Natural killer cell (primary cell): ENCODE results near the gene GDA. TPM values are rescaled to one million over a fixed set of nuclear protein-coding genes. Genes with fewer than 3 reads are reported as not detected.

Source experiments
- ATAC-seq, 3 donors: fragments of 150-1000 bp in 2 of 3; fragments of 200-7000 bp in 1 of 3; cut with Tn5 transposase; 1 replicate in 1 of 3; 2 replicates in 2 of 3; pipeline ENCODE4 v1.10.0; 2021; ENCODE audit warnings: mild to moderate bottlenecking in 2 of 3, moderate library complexity in 2 of 3
- DNase-seq, 2 donors: peaks; one replicate each; pipeline versions ENCODE4 v3.0.0 to v3.0.0-alpha.2; 2013 to 2021; ENCODE audit warnings: mixed read lengths in 1 of 2
- H3K27ac ChIP-seq: one replicate; pipeline ENCODE4 v1.5.1; 2013; ENCODE audit warnings: mild to moderate bottlenecking, low read length
- H3K27me3 ChIP-seq: one replicate; pipeline ENCODE4 v1.6.1; 2013; ENCODE audit warnings: low read length; ENCODE audit not compliant: control insufficient read depth, insufficient read depth
- H3K36me3 ChIP-seq: one replicate; pipeline ENCODE4 v1.6.1; 2013; ENCODE audit warnings: low read length; ENCODE audit not compliant: control insufficient read depth, insufficient read depth
- H3K4me1 ChIP-seq: one replicate; pipeline ENCODE4 v1.6.1; 2013; ENCODE audit warnings: low read length; ENCODE audit not compliant: control insufficient read depth, insufficient read depth
- H3K4me3 ChIP-seq: one replicate; pipeline ENCODE4 v1.5.1; 2013; ENCODE audit warnings: low read length
- H3K9me3 ChIP-seq: one replicate; pipeline ENCODE4 v1.6.1; 2013; ENCODE audit warnings: low read length; ENCODE audit not compliant: control insufficient read depth, insufficient read depth
- H3K27ac Mint-ChIP-seq, 2 donors: one replicate each; pipeline ENCODE4 v1.8.0; 2022; ENCODE audit warnings: mild to moderate bottlenecking in 2 of 2, mixed read lengths in 2 of 2, moderate library complexity in 1 of 2
- H3K27me3 Mint-ChIP-seq, 2 donors: one replicate each; pipeline ENCODE4 v1.8.0; 2022; ENCODE audit warnings: low read depth in 2 of 2, mixed read lengths in 2 of 2
- H3K36me3 Mint-ChIP-seq: one replicate; pipeline ENCODE4 v1.8.0; 2022; ENCODE audit warnings: mixed read lengths
- H3K4me1 Mint-ChIP-seq, 2 donors: one replicate each; pipeline ENCODE4 v1.8.0; 2022; ENCODE audit warnings: mixed read lengths in 2 of 2
- H3K4me3 Mint-ChIP-seq: one replicate; pipeline ENCODE4 v1.8.0; 2022; ENCODE audit warnings: mild to moderate bottlenecking, moderate library complexity, mixed read lengths
- H3K9me3 Mint-ChIP-seq, 2 donors: one replicate each; pipeline ENCODE4 v1.8.0; 2022; ENCODE audit warnings: mixed read lengths in 2 of 2
- WGBS: methylation state at CpG from one replicate; pipeline ENCODE4 v1.1.7; 2013; ENCODE audit warnings: missing lambda C conversion rate; ENCODE audit not compliant: insufficient coverage; 5-methylcytosine and 5-hydroxymethylcytosine counted together
- intact Hi-C: fragments of 100-400 bp; cut with micrococcal nuclease; formaldehyde crosslinking; loops from one replicate; pipeline ENCODE4 v1.14.2; 2022
- total RNA-seq, 4 donors: library from RNA; stranded (reverse); fragments of 120-200 nt in 1 of 4; gene quantifications; one replicate each; pipeline versions ENCODE4 v1.2.3 to v1.2.4, GENCODE V29; 2013 to 2022
- TF ChIP-seq, protein P1 (sequence below): fragments of 200-600 bp; IDR thresholded peaks from one replicate; pipeline ENCODE4 v1.8.0; 2022; ENCODE audit warnings: antibody characterized with exemption

The GDA gene
- total RNA-seq, 3 donors from 2014 or later (not counting 1 experiment from before 2014, with no cell fraction given), result not detected

DNA sequence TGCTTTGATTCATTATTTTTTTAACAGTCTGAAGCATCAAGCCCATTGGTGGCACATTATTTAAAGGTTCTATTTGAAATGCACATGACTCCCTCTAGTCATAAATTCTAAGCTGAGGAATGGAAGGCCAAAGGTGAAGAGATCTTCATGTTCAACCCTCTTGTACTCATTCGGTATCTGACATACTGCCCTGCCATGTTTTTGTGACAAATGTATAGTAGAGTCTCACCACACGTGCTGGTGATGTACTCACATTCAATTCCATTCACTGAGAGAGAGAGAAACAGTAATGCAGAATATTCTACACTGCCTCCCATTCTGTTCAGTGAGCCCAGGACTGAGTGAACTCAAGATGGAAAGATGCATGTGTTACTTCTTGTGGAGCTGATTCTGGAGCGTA, 98.3 kb downstream of the GDA start:
- 100% methylated on average over 3 of the region's 3 CpGs for WGBS
- no peak overlapping the region for H3K27ac ChIP-seq
- H3K4me1 ChIP-seq, result no peaks in the 10 kb centered on the region
- H3K4me3 ChIP-seq, result no peak overlapping the region
- ATAC-seq (no peak), DNase-seq (no peak)
- H3K9me3 ChIP-seq, result no peaks in the 10 kb centered on the region
- Mint-ChIP-seq H3K27ac (no peak overlapping the region), H3K4me3 (no peak overlapping the region), H3K4me1 (no peaks in the 10 kb centered on the region), H3K36me3 (no peaks in the 10 kb centered on the region), H3K9me3 (no peaks in the 10 kb centered on the region), H3K27me3 (peaks cover 2 to 35% of the 10 kb centered on the region in 2 donors)
- intact Hi-C loops, result loop anchor here (5.0 kb wide), 1 partner anchor 1860 kb away; no protein-coding TSS in a partner anchor
- H3K36me3 ChIP-seq, result no peaks in the 10 kb centered on the region
- H3K27me3 ChIP-seq, result peaks cover 3% of the 10 kb centered on the region
- TF ChIP-seq, protein P1, sequence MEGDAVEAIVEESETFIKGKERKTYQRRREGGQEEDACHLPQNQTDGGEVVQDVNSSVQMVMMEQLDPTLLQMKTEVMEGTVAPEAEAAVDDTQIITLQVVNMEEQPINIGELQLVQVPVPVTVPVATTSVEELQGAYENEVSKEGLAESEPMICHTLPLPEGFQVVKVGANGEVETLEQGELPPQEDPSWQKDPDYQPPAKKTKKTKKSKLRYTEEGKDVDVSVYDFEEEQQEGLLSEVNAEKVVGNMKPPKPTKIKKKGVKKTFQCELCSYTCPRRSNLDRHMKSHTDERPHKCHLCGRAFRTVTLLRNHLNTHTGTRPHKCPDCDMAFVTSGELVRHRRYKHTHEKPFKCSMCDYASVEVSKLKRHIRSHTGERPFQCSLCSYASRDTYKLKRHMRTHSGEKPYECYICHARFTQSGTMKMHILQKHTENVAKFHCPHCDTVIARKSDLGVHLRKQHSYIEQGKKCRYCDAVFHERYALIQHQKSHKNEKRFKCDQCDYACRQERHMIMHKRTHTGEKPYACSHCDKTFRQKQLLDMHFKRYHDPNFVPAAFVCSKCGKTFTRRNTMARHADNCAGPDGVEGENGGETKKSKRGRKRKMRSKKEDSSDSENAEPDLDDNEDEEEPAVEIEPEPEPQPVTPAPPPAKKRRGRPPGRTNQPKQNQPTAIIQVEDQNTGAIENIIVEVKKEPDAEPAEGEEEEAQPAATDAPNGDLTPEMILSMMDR, result no peak

DNA sequence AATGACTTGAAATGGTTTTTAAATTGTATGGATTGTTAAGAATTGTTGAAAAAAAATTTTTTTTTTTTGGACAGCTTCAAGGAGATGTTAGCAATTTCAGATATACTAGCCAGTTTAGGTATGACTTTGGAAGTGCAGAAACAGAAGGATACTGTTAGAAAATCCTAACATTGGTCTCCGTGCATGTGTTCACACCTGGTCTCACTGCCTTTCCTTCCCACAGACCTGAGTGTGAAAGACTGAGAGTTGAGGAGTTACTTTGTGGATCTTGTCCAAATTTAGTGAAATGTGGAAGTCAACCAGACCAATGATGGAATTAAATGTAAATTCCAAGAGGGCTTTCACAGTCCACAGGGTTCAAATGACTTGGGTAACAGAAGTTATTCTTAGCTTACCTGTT, 102.3 kb downstream of the GDA start:
- Mint-ChIP-seq H3K36me3 (no peaks in the 10 kb centered on the region), H3K9me3 (no peaks in the 10 kb centered on the region), H3K27ac (no peak overlapping the region), H3K27me3 (peaks cover 12 to 40% of the 10 kb centered on the region in 2 donors), H3K4me1 (no peaks in the 10 kb centered on the region), H3K4me3 (no peak overlapping the region)
- DNase-seq (no peak), ATAC-seq (no peak)
- H3K27ac ChIP-seq, result no peak overlapping the region
- H3K36me3 ChIP-seq, result no peaks in the 10 kb centered on the region
- H3K9me3 ChIP-seq, result no peaks in the 10 kb centered on the region
- 80% methylated on average over 1 of the region's 1 CpG for WGBS
- H3K27me3 ChIP-seq, result peaks cover 3% of the 10 kb centered on the region
- H3K4me3 ChIP-seq, result no peak overlapping the region
- TF ChIP-seq, protein P1, result no peak
- no peaks in the 10 kb centered on the region for H3K4me1 ChIP-seq
- intact Hi-C loops, result no loop called here

DNA sequence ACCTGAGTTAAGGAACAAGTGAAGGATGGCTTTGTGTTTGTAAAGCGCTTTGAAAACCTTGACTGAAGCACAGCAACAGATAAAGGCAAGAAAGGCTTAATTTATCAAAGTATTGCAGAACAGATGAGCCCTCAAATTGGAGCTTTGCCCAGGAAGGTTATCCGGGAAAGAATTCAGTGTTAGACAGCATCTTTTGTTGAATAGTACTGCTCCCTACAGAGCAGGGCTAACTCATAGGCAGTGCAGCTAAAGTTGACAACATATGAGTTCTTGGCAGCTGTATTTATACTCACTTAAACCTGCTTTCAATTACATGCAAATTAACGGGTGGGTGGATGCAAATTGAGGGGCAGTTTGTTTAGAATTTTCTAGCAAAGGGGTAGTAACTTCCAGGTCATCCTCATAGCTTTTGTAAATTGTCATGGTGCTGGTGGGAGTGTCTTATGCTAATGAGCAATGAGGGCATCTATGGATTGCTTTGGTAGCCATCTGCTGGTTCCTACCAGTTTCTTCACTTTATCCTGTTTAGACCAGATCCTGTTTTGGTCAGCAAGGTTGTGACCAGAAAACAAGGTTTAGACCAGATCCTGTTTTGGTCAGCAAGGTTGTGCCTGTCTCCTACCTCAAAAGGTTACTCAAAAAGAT, 105.8 kb downstream of the GDA start:
- no peak overlapping the region for H3K27ac Mint-ChIP-seq
- H3K4me1 ChIP-seq, result no peaks in the 10 kb centered on the region
- no peak overlapping the region for H3K27ac ChIP-seq
- H3K27me3 ChIP-seq, result peaks cover 2% of the 10 kb centered on the region
- no peaks in the 10 kb centered on the region for H3K36me3 Mint-ChIP-seq
- no peaks in the 10 kb centered on the region for H3K4me1 Mint-ChIP-seq
- no peak overlapping the region for H3K4me3 ChIP-seq
- 83% methylated on average over 3 of the region's 3 CpGs for WGBS
- no peaks in the 10 kb centered on the region for H3K9me3 ChIP-seq
- intact Hi-C loops, result no loop called here
- no peaks in the 10 kb centered on the region for H3K9me3 Mint-ChIP-seq
- H3K36me3 ChIP-seq, result no peaks in the 10 kb centered on the region
- no peak overlapping the region for H3K4me3 Mint-ChIP-seq
- DNase-seq (no peak), ATAC-seq (no peak)
- TF ChIP-seq, protein P1, result no peak
- H3K27me3 Mint-ChIP-seq, result peaks cover 19 to 54% of the 10 kb centered on the region in 2 donors

DNA sequence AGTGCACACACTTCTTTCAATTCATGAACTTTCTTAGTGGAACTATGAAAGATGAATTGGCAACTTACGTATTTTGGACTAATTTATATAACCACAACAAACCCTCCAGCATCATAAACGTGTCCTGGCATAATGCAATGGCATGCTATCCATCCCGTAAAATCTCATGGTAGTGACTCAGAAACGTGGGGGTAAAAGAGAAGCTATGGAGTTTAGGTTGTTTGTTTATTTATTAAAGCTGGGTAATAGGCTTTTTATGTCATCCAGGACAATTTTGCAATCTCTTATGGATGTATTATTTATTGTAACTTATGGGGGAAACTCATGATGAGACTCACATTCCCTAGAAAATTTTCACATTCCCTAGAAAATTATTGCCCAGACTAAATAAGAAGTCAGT, 106.3 kb downstream of the GDA start:
- H3K9me3 ChIP-seq, result no peaks in the 10 kb centered on the region
- no peak overlapping the region for H3K4me3 ChIP-seq
- H3K27me3 ChIP-seq, result no peaks in the 10 kb centered on the region
- no peaks in the 10 kb centered on the region for H3K4me1 ChIP-seq
- Mint-ChIP-seq H3K27me3 (peaks cover 19 to 48% of the 10 kb centered on the region in 2 donors), H3K27ac (no peak overlapping the region), H3K4me3 (no peak overlapping the region), H3K36me3 (no peaks in the 10 kb centered on the region), H3K9me3 (no peaks in the 10 kb centered on the region), H3K4me1 (no peaks in the 10 kb centered on the region)
- TF ChIP-seq, protein P1, result no peak
- DNase-seq, result no peak
- no peak for ATAC-seq
- WGBS, result 50% methylated on average over 1 of the region's 4 CpGs
- no peaks in the 10 kb centered on the region for H3K36me3 ChIP-seq
- H3K27ac ChIP-seq, result no peak overlapping the region
- intact Hi-C loops, result no loop called here
